ENCODE measurements around the gene SORBS1.

The SORBS1 gene

GRCh38 chr10:95501203-95502094 lies 59.7 kb downstream of the SORBS1 start:
- no peak overlapping the region for H3K4me3 ChIP-seq (replicated peaks in 1 of 2; ENCODE audit: low read depth in 2 of 2, low read length in 2 of 2)
- no peak for DNase-seq (ENCODE audit: low read depth in 2 of 2)
- no peak for TF ChIP-seq CTCF (IDR thresholded peaks at IDR 0.05; ENCODE audit: low read depth, low read length)

- no peak for DNase-seq (ENCODE audit: low read depth in 2 of 2)
- TF ChIP-seq CTCF (IDR thresholded peaks at IDR 0.05; ENCODE audit: low read depth, low read length) = no peak
- no peak overlapping the region for H3K4me3 ChIP-seq (replicated peaks in 1 of 2; ENCODE audit: low read depth in 2 of 2, low read length in 2 of 2)
Observed at GRCh38 chr10:95500649-95501048, 60.5 kb downstream of the SORBS1 start.

GRCh38 chr10:95500097-95500496 lies 61.1 kb downstream of the SORBS1 start:
- H3K4me3 ChIP-seq (replicated peaks in 1 of 2; ENCODE audit: low read depth in 2 of 2, low read length in 2 of 2) = no peak overlapping the region
- TF ChIP-seq CTCF (IDR thresholded peaks at IDR 0.05; ENCODE audit: low read depth, low read length) = no peak
- DNase-seq (ENCODE audit: low read depth in 2 of 2) = no peak

- TF ChIP-seq CTCF (IDR thresholded peaks at IDR 0.05; ENCODE audit: low read depth, low read length) = no peak
- no peak overlapping the region for H3K4me3 ChIP-seq (replicated peaks in 1 of 2; ENCODE audit: low read depth in 2 of 2, low read length in 2 of 2)
- DNase-seq (ENCODE audit: low read depth in 2 of 2) = no peak
Observed at GRCh38 chr10:95499482-95499989, 61.6 kb downstream of the SORBS1 start.

- no peak for TF ChIP-seq CTCF (IDR thresholded peaks at IDR 0.05; ENCODE audit: low read depth, low read length)
- no peak overlapping the region for H3K4me3 ChIP-seq (replicated peaks in 1 of 2; ENCODE audit: low read depth in 2 of 2, low read length in 2 of 2)
- DNase-seq (ENCODE audit: low read depth in 2 of 2) = no peak
Observed at GRCh38 chr10:95496951-95497350, 64.2 kb downstream of the SORBS1 start.

- no peak overlapping the region for H3K4me3 ChIP-seq (replicated peaks in 1 of 2; ENCODE audit: low read depth in 2 of 2, low read length in 2 of 2)
- no peak for TF ChIP-seq CTCF (IDR thresholded peaks at IDR 0.05; ENCODE audit: low read depth, low read length)
- no peak for DNase-seq (ENCODE audit: low read depth in 2 of 2)
Observed at GRCh38 chr10:95496246-95496911, 64.8 kb downstream of the SORBS1 start.

Measured in cardiac fibroblast (primary cell).